22Rv1 (cell line): ENCODE results near the gene SEPTIN3.

Experiments
- ZFX ChIP-seq: fragments of 450-650 bp; IDR thresholded peaks from 2 replicates; pipeline ENCODE4 v1.6.1; 2017; ENCODE audit warnings: antibody characterized with exemption, borderline replicate concordance
- TF ChIP-seq, protein P1 (sequence below): fragments of 450-650 bp; IDR thresholded peaks from 2 replicates; pipeline ENCODE4 v1.5.1; 2017; ENCODE audit warnings: mild to moderate bottlenecking

DNA sequence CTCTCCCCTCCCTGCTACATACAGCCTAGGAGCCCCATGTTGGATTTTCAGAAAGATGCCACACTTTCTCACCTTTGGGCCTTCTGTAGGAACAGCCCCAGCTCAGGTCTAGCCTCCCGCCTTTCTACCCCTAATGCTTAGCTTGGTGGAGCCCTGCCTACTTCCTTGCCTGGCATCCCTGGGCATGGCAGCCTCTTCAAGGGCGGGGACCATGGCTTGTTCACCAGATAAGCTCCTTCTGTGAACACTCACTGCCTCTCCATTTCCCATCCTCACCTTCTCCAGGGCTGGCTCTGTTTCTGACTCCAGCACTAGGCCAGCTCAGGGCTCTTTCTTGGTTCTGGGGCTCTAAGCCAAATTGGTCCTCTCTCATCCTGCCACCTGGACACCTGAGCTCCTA lies 1.4 kb downstream of the SEPTIN3 start:
- TF ChIP-seq, protein P1, sequence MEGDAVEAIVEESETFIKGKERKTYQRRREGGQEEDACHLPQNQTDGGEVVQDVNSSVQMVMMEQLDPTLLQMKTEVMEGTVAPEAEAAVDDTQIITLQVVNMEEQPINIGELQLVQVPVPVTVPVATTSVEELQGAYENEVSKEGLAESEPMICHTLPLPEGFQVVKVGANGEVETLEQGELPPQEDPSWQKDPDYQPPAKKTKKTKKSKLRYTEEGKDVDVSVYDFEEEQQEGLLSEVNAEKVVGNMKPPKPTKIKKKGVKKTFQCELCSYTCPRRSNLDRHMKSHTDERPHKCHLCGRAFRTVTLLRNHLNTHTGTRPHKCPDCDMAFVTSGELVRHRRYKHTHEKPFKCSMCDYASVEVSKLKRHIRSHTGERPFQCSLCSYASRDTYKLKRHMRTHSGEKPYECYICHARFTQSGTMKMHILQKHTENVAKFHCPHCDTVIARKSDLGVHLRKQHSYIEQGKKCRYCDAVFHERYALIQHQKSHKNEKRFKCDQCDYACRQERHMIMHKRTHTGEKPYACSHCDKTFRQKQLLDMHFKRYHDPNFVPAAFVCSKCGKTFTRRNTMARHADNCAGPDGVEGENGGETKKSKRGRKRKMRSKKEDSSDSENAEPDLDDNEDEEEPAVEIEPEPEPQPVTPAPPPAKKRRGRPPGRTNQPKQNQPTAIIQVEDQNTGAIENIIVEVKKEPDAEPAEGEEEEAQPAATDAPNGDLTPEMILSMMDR: no peak
- TF ChIP-seq ZFX: no peak
